ENCODE results near the gene ZNF831.

Gene ZNF831

DNA sequence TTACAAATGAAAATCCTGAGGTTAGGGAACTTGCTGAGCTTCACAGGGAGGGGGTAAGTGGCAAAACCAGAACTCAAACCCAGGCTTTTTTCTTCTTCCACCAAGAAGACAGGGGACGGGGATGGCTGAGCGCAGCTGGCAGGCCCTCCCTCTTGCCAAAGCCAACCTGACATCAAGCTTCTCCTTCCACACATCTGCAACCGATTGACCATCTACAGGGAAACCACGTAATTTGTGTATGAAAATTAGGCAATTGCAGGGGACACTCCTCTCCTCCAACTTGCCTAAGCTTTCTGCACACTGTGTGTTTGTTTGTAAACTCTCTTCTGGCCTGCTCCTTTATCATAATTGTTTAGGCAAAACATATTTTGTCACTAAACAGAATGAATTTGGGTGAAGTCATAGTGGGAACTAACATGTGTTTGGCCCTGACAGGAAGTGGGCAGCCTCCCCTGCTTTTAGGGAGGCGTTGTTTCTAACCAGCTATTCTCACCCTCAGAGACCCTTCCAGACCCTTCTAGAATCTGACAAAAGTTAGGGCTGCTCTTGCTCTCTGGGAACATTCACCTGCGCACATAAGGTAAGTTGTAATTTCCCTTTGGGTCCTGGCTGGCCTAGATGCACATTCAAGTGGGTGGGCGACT, 18.9 kb downstream of the ZNF831 start:
- DNase-seq, result no peak

DNA sequence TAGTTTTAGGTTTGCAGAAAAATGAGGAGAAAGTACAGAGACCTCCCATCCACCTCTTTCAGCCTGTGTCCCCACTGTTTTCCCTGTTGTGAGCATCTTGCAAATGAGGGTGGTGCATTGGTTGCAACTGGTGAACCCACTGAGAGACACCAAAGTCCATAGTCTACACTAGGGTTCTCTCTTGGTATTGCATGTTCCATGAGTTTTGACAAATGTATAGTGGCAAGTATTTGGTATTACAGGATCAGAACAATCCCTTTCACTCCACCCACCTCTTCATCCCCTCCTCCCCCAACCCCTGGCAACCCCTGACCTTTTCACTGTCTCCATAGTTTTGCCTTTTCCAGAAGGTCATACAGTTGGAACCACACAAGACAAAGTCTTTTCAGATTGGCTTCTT, 20.1 kb downstream of the ZNF831 start:
- DNase-seq, result no peak

DNA sequence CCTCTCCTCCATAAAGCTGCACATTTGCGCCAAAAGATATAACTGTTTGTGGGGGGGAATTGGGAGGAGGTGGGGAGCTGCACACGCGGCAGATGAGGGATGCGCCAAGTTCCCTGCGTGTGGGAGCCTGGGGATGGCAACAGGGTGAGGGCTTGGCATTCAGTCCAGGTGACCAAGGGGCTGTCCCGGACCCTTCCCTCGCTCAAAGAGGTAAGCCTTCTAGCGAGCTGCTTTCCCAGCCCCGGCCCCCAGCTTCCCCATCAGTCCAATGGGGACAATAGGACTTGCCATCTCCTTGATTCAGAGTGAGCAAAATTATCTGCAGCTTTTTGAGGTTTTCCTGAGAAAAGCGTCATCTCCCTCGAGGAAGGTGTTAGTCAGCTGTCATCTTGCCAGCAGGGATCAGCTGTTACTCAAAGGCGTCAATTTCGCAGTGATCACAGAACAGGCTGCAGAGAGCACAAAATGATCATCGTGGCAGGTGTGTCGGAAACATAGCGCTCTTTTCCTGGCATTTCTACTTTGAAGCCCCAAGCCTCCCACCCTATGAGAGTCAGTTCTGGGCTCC, 21.3 kb downstream of the ZNF831 start:
- no peak for DNase-seq

DNA sequence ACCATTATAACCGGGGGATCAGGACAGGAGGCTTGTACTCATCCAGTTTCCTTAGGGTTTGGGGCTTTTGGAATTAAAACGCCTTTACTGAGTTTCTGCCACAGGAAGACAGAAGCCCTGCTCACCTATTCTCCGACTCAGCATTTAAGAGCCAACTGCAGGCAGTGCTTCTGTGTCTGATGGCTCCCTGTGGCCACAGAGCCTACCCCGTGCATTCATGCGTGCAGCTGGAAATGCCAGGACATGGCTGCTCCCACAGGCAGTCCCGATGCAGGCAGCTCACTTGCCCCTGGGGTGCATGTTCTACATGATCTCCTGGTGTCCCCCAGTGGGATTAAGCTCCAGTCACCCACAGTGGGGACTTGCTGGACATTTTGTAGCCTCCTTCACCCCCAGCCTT, 22.2 kb downstream of the ZNF831 start:
- no peak for DNase-seq

DNA sequence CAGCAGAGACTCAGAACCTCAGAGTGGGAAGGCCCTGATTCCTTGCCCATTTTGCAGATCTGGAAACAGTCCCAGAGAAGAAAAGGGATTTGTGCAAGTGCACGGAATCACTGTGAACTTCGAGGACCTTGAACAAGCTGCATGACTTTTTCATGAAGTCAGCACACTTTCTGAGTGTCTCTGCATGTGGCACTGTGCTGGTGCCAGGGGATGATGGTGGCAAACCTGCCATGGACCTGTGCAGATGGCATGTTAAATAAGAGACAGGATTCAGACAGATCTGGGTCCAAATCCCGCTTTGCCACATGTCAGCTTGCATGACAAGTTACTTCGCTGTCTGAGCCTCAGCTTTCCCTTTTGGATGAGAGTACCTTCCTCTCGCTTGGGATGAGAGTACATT, 26.8 kb downstream of the ZNF831 start:
- no peak for DNase-seq

DNA sequence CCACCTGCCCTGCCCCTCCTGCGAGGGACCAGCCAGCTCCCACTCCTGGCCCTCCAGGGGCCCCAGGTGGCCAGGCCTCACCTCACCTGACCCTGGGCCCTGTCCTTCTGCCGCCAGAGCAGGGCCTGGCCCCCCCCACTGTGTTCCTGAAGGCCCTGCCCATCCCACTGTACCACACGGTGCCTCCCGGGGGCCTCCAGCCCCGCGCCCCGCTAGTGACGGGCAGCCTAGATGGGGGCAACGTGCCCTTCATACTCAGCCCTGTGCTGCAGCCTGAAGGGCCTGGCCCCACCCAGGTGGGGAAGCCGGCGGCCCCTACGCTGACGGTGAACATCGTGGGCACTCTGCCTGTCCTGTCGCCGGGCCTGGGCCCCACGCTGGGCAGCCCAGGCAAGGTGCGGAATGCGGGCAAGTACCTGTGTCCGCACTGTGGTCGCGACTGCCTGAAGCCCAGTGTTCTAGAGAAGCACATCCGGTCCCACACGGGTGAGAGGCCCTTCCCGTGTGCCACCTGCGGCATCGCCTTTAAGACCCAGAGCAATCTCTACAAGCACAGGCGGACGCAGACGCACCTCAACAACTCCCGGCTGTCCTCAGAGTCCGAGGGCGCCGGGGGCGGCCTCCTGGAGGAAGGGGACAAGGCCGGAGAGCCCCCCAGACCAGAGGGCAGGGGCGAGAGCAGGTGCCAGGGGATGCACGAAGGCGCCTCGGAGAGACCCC, 27.6 kb downstream of the ZNF831 start:
- no peak for DNase-seq

DNA sequence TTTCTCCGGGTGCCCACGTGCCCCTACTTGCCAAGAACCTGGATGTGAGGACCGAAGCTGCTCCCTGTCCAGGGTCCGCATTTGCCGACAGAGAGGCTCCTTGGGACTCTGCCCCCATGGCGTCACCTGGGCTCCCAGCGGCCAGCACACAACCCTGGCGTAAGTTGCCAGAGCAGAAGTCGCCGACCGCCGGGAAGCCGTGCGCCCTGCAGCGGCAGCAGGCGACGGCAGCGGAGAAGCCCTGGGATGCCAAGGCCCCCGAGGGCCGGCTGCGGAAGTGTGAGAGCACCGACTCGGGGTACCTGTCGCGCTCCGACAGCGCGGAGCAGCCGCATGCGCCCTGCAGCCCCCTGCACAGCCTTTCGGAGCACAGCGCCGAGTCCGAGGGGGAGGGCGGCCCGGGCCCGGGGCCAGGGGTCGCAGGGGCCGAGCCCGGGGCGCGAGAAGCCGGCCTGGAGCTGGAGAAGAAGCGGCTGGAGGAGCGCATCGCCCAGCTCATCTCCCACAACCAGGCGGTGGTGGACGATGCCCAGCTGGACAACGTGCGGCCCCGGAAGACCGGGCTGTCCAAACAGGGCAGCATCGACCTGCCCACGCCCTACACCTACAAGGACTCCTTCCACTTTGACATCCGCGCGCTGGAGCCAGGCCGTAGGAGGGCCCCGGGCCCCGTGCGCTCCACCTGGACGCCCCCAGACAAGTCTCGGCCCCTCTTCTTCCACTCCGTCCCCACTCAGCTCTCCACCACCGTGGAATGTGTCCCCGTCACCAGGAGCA, 28.3 kb downstream of the ZNF831 start:
- DNase-seq, result no peak

DNA sequence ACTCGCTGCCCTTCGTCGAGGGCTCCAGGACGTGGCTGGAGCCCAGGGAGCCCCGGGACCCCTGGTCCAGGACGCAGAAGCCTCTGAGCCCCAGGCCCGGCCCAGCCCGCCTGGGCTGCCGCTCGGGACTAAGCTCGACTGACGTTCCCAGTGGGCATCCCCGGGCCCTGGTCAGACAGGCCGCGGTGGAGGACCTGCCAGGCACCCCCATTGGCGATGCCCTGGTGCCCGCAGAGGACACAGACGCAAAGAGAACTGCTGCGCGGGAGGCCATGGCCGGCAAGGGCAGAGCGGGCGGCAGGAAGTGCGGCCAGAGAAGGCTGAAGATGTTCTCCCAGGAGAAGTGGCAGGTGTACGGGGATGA, 28.9 kb downstream of the ZNF831 start:
- DNase-seq, result no peak

DNA sequence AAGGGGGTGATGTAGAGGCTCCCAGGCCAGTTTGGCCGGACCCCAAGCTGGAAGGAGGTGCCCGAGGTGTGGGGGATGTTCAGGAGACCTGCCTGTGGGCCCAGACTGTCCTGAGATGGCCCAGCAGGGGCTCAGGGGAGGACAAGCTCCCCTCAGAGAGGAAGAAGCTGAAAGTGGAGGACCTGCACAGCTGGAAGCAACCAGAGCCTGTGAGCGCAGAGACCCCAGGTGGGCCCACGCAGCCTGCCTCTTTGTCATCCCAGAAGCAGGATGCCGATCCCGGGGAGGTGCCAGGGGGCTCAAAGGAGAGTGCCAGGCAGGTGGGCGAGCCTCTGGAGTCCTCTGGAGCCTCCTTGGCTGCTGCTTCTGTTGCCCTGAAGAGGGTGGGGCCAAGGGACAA, 29.7 kb downstream of the ZNF831 start:
- DNase-seq, result no peak

DNA sequence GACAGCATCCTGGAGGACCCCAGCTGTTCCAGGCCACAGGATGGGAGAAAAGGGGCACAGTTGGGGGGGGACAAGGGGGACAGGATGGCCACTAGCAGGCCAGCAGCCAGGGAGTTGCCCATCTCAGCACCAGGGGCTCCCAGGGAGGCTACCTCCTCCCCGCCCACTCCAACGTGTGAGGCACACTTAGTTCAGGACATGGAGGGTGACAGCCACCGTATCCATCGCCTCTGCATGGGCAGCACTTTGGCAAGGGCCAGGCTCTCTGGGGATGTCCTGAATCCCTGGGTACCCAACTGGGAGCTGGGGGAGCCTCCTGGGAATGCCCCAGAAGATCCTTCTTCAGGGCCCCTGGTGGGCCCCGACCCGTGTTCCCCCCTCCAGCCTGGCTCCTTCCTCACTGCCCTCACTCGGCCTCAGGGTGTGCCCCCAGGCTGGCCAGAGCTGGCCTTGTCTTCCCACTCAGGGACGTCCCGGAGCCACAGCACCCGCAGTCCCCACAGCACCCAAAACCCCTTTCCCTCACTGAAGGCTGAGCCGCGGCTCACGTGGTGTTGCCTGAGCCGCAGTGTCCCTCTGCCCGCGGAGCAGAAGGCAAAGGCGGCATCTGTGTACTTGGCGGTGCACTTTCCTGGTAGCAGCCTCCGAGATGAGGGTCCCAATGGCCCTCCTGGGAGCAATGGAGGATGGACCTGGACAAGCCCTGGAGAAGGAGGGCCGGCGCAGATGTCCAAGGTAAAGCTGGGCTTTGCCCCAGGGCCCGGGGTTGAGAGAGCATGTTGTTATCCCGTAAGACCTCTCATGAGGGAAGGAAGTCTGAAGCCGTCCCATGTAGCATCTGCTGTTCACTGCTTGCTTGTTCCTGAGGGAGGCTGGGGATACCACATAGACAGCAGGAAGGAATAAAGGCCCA, 30.7 kb downstream of the ZNF831 start:
- no peak for DNase-seq

DNA sequence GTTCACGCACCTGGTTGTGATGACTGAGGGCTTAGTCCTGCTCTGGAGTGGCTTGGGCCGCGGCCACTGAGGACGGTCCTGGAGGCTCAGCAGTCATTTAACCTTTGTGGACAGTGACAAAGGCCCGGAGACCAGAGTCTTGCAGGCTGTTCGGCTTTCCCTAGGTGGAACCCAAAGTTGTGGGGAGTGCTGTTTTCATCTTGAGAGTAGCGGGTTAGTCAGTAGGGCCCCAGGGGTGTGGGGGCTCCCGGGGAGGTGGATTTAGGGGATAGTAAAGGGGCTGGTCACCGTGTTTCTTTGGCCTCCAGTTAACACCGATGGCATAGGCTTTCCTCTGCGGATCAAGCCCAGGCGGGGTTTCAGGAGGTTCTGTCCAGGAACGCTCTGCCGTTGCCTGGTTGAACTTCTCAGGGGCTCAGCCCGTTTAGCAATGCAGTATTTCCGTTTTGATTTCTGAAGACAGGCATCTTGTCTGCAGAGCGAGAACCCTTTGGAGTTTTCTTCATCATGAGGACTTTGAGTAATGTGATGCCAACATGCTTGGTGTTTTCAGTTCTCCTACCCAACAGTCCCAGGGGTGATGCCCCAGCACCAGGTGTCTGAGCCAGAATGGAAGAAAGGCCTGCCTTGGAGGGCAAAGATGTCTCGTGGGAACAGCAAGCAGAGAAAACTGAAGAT, 31.8 kb downstream of the ZNF831 start:
- no peak for DNase-seq

DNA sequence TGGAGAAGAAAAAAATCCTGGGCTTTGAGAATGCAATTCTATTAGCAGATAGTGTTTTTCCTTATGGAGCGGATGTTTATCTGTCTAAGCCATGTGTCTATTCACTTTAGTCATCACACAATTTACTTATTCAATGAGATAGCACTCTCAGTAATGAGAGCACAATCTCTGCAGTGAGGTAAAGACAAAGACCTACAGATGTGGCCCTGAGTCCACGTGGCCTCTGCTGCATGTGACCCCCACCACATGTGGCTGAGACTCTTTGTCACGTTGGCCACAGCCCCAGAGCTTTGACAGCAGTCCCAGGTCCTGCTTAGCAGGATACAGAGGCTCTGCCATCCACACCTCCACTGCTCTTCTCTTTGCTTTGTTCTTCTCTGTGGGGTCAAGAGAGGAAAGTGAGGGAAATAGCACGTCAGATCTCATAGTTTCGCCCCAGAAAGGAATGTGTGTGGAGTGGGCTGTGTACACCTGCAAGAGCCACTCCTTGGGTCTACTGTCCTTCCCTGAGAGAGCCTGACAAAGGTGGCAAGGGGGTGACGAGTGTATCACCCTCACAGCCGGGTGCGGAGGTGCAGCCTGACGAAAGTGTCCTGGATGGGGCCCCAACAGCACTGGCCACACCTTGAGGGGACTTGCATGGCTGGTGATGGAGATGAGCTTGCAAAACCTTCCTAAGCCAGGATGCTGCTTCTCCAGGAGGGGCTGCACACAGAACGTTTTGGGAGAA, 40.7 kb downstream of the ZNF831 start:
- DNase-seq, result no peak

DNA sequence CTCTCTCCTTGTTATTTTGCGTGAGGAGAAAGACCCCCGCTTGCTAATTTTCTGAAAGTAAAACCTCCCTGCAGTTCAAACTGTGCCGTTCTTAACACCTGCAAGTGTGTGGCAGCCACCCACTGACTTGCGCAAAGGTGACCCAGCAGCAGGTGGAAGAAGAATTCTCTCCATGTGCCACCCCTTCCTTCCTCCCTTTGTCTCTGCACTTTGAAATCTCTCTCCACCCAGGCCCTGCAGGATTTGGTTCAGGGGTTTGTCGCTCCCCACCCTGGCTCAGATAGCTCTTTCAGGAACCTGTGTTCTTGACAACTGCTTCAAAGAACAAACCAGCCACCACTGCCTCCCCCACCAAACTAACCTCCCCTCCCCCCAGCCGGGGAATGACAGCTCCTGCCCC, 41.4 kb downstream of the ZNF831 start:
- no peak for DNase-seq

DNA sequence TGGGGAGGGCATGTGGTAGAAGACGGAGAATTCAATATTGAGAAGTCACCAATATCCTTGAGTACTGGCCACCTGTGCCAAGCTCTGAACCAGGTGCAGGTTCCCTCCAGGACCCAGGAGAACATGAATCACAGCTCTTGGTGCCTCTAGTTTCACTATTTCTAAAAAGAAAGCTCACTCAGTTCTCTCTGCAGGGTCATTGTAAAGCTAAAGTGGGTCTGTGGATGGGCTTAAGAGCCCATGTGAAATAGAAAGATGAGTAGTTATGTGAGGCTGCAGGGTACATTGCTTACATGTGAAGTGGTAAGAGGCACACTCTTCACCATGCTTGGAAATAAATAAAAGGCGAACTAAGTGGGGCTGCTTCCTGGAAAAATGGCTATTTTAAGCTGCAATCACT, 43.6 kb downstream of the ZNF831 start:
- no peak for DNase-seq

DNA sequence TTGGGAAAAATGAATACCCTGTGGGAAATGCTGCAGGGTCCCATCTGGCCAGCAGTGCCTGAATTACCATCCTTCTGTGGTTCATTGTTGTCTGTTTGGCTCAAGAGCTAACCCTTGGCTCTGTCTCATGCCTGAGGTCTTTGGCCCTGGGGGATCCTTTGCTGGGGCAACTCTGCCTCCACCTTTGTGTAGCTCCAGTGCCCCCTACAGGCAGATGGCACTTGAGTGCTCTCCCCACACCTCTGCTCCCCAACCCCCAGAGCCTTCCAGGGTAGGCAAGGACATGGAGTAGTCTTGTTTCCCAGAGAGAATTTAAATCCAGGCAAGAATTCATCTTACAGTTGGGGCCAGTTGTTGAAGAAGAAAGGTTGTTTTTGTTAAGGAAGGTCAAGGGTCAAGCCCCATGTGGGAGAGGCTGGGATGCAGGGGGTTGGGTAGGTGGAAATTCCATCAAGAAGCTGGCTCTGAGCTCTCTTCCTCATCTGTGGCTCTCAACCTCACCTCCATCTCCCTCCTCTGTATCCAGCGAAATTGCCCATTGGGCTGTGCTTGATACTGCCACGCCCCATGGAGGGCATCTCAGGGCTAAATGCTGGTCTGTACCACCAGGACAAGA, 44.2 kb downstream of the ZNF831 start:
- DNase-seq, result no peak

DNA sequence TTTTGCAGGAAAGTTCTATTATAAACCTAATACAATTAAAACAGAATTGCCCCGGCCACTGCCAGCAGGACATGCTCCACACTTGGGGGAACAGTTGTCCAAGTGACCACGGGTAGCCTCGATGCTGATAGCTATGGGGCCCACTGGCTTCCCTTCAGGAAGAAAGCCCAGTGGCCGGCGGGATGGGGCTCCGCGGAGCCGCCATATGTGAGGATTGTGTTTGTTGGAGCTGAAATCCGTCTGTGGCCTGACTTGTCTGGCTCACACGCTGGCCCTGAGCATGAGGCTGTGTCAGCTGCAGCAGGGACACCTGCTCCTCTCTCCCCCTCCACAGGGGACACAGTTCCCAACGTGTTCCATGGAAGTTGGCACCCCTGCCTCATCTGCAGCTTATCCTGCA, 46.6 kb downstream of the ZNF831 start:
- DNase-seq, result no peak

DNA sequence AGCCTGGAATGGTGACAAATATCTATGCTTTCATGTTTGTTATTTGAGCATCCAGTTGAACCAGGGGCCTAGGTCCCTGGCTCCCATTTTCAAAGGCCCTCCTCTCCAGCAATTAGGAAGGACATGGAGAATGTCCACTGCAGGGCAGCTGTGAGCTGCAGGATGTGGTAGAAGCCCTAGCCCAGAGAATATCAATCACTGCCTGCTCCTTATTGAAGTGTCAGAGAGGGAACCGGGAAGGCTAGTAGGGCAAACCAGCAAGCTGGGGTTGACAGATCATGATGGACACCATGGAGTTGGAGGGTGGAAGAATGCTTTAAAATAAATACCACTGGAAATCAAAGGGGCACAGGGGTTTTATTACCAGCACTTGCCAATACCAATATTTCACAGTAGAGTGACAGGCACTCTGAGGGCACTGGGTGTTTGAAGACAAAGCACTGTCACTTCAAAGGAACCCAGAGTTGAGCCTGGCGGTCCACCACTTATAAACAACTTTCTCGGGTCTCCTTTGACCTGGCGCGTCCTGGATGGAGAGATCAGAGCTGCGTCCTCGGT, 47.7 kb downstream of the ZNF831 start:
- DNase-seq, result no peak

DNA sequence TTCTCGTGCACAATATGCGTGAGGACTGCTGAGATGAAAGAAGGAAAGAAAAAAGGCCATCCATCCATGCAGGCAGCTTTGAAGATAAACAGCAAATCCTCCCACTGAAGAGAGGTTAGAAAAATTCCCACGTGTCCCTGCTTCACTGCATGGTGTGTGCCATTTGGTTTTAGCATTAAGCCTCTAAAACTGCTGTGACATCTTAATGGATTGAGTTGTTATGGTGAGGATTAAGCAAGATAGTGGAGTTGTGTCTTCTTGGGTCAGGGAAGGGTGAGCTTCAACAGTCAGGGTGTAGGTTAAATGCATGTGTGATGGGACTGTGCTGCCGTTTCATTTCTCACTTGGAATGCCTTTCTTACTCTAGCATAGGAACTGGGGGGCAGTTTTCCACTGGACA, 50.5 kb downstream of the ZNF831 start:
- DNase-seq, result no peak

DNA sequence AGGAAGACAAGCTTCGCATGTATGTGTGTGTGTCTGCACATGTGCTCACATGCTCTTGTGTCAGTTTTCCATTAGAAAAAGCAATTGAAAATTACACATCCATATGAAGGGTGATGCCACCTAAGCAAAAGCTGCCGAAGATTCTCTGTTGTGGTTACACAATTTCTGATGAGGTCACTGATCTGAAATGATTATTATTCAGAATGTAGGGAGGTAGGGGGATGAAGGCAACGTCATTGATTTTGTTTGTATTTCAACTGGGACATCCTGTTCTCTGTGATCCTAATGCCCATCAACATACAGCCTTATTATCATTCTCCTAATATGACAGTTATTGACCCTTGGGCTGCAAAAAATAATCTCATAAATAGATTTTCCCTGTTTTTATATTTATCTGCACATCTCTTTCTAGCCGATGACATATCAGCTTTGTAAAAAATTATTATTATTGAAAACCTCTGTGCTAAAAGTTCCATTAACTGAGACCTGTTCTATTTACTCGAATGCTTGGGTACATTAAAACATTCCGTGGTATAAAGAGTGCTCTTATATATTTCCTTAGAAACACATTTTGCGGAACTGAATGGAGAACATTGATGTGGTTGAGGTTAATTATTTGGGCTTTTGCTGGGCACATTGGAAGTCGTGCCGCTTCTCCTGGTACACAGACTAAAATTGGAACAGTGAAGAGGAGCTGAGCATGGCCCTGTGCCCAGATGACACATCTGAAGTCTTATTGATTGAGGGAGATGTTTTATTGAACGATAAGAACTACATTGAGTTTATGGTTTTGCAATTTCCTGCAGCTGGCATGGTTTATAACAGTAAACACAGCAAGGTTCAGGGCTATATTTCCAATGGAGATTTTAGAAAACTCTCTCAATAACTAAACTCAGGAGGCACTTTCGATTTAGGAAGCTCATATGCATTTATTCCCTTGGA, 51.3 kb downstream of the ZNF831 start:
- no peak for DNase-seq

DNA sequence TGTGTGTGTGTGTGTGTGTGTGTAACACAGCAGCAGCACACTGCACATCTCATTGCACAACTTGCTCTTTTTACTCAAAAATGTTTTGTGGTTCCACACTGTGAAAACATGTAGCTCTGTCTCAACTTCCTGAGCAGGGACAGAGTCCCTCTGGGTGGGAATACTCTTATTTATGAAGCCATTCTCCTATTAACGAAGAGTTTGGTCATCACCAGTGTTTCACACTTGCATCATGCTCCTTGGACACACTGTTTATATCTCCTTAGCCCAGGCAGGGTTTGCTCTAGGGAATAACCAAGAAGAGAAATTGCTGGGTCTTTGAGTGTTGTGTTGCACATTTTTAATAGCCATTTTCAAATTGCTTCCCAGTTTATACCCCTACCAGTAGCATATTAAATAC, 53.6 kb downstream of the ZNF831 start:
- DNase-seq, result no peak

Data from NCI-H1436 (cell line).